Measurements from ENCODE around the gene RASSF4. TPM values are rescaled to one million over a fixed set of nuclear protein-coding genes. Genes with fewer than 3 reads are reported as not detected.

The RASSF4 gene
- total and polyA plus RNA-seq, 9 of the 15 experiments (the other 6 are each of a cell fraction or from before 2014, with no cell fraction given): 0.01 to 0.62 (median 0.11) TPM; not detected in 3

DNA sequence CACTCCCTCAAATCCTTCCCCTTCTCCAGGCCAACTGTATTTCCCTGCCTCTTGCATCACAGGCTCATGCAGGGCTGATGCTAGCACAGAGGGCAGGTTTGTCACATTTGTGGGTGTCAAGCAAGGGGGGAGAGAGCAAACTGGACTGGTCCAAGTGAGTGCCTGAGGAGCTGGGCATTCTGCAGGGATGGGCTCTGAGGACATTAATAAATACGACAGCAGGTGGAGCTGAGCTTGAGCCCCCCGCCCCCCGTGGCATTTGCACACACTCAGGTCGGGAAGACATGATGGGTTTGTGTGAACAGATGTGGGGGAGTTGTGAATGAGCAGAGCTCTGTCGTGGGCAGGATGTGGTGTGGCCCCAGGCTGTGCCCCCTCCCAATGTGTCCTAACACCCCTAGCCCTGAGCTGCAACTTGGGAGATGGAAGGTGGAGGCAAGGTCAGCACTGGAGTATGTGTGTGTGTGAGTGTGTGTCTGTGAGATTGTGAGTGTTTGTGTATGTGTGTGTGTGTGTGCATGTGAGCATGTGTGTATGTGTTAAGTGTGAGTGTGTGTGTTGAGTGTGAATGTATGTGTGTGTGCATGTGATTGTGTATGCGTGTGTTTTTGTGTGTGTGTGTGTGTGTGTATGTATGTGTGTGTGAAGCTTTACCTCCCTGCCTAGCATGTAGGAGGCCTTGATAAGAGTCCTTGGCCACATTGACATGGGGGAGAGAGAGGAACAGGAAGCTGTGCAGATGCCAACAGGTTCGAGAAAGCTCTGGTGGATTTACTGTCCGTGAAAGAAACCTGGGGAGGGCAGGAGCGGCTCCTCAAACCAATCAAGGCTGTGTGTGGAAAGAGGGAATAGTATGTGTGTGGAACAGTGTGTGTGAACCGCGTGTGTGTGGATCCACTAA is 9.1 kb downstream of the RASSF4 start (continued):
- TF ChIP-seq, protein P1, sequence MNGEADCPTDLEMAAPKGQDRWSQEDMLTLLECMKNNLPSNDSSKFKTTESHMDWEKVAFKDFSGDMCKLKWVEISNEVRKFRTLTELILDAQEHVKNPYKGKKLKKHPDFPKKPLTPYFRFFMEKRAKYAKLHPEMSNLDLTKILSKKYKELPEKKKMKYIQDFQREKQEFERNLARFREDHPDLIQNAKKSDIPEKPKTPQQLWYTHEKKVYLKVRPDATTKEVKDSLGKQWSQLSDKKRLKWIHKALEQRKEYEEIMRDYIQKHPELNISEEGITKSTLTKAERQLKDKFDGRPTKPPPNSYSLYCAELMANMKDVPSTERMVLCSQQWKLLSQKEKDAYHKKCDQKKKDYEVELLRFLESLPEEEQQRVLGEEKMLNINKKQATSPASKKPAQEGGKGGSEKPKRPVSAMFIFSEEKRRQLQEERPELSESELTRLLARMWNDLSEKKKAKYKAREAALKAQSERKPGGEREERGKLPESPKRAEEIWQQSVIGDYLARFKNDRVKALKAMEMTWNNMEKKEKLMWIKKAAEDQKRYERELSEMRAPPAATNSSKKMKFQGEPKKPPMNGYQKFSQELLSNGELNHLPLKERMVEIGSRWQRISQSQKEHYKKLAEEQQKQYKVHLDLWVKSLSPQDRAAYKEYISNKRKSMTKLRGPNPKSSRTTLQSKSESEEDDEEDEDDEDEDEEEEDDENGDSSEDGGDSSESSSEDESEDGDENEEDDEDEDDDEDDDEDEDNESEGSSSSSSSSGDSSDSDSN (IDR thresholded peaks at IDR 0.05; ENCODE audit: borderline replicate concordance in 1 of 2, low read depth in 2 of 2, low read length in 2 of 2): no peak
- TF ChIP-seq IRF1 (CRISPR knock-in tag; IDR thresholded peaks at IDR 0.05; ENCODE audit: borderline replicate concordance): no peak
- no peak for TF ChIP-seq ELK1 (CRISPR knock-in tag; IDR thresholded peaks at IDR 0.05)
- no peak for TF ChIP-seq RBFOX2 (IDR thresholded peaks at IDR 0.05; ENCODE audit: low read depth, low read length)
- no peak for TF ChIP-seq YBX1 (IDR thresholded peaks at IDR 0.05)
- TF ChIP-seq, protein P2, sequence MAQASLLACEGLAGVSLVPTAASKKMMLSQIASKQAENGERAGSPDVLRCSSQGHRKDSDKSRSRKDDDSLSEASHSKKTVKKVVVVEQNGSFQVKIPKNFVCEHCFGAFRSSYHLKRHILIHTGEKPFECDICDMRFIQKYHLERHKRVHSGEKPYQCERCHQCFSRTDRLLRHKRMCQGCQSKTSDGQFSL (CRISPR knock-in tag; IDR thresholded peaks at IDR 0.05): 0 out of 2 replicates have a peak, but pooled peaks have one; percentile 23
- TF ChIP-seq, protein P2 (tag; IDR thresholded peaks at IDR 0.05): no peak
- no peak for TF ChIP-seq COPS2 (conservative IDR thresholded peaks at IDR 0.05)
- TF ChIP-seq KLF13 (tag; IDR thresholded peaks at IDR 0.05; ENCODE audit: borderline replicate concordance, low read depth): no peak
- TF ChIP-seq HDAC1 (IDR thresholded peaks at IDR 0.05): peak in 1 of 2 experiments; percentile 53; a peak in 2 of 4 replicates
- no peak for TF ChIP-seq ZNF124 (CRISPR knock-in tag; IDR thresholded peaks at IDR 0.05)
- TF ChIP-seq CREBBP (IDR thresholded peaks at IDR 0.05; ENCODE audit: low read depth, low read length): no peak
- TF ChIP-seq PRMT5 (CRISPR knock-in tag; IDR thresholded peaks at IDR 0.05): no peak
- TF ChIP-seq POLR2AphosphoS5 (IDR thresholded peaks at IDR 0.05; ENCODE audit: control insufficient read depth, insufficient read depth, low read depth, low read length): no peak
- TF ChIP-seq POLR2G (IDR thresholded peaks at IDR 0.05; ENCODE audit: low read depth, low read length): no peak
